Measurements from ENCODE around the gene IDI2.

DNA sequence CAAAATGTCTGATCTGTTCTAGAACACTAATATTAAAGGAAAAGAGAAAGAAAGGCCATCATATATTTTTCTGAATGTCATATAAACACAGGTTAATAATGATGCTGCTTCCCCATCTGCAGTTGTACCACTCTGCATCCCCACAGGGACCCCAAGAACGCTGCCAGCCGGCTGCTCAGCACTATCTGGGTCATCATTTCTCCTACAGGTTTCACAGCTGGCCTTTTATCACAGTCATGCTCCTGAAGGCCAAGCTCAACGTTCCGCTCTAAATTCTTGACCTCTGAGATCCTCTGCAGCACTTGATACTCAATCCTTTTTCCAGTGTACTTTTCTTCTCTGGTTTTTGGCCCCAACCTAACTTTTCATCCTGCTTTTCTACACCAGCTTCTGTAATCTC, 18.5 kb upstream of the IDI2 start:
- TF ChIP-seq, protein P1, sequence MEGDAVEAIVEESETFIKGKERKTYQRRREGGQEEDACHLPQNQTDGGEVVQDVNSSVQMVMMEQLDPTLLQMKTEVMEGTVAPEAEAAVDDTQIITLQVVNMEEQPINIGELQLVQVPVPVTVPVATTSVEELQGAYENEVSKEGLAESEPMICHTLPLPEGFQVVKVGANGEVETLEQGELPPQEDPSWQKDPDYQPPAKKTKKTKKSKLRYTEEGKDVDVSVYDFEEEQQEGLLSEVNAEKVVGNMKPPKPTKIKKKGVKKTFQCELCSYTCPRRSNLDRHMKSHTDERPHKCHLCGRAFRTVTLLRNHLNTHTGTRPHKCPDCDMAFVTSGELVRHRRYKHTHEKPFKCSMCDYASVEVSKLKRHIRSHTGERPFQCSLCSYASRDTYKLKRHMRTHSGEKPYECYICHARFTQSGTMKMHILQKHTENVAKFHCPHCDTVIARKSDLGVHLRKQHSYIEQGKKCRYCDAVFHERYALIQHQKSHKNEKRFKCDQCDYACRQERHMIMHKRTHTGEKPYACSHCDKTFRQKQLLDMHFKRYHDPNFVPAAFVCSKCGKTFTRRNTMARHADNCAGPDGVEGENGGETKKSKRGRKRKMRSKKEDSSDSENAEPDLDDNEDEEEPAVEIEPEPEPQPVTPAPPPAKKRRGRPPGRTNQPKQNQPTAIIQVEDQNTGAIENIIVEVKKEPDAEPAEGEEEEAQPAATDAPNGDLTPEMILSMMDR (conservative IDR thresholded peaks at IDR 0.05 in 1 of 2, IDR thresholded peaks at IDR 0.05 in 1 of 2; ENCODE audit: low read depth in 1 of 2, low read length in 2 of 2), result no peak
- no peak for TF ChIP-seq EZH2 (IDR thresholded peaks at IDR 0.05; ENCODE audit: low read length, missing control alignments)
